DMS114 treated with DMSO at 0.1 percent for 48 hours (cell line): ENCODE results near the gene MOSPD3.

Source experiments
- DNase-seq: peaks from one replicate; lab custom pipeline; 2025; ENCODE audit not compliant: unreplicated experiment; lab: John Stamatoyannopoulos, UW

The MOSPD3 gene

DNA sequence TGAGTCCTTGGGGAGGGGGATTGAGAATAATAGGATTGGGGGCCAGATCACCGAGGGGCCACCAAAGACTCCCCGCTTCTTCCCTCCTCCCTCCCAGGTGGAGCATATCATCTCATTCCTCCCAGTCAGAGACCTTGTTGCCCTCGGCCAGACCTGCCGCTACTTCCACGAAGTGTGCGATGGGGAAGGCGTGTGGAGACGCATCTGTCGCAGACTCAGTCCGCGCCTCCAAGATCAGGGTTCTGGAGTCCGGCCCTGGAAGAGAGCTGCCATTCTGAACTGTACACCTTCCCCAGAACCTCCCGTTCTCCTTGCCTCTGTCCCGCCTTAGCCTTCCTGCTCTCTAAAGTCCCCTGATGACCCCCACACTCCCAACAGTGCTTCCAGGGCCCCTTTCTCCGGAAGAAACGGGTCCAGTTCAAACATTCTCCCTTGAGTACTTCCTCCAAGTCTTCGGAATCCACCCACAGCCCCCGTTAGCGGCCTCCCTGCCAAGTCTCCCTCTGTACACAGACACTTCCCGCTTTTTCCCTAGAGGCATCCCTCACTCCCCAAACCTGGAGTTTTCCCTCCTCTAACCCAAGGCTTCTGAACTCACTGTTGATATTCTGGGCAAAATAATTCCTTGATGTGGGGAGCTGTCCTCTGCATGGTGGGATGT, 22.1 kb upstream of the MOSPD3 start:
- DNase-seq, result no peak

DNA sequence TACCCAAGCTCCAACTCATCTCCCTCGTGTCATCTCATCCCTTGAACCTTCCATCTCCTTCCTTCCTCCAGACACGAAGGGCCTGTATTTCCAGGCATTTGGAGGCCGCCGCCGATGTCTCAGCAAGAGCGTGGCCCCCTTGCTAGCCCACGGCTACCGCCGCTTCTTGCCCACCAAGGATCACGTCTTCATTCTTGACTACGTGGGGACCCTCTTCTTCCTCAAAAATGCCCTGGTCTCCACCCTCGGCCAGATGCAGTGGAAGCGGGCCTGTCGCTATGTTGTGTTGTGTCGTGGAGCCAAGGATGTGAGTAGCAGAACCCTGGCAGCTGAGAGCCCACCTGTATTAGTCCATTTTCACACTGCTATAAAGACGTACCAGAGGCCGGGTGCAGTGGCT, 20.7 kb upstream of the MOSPD3 start:
- DNase-seq, result no peak

- DNase-seq, result no peak
Observed at GRCh38 chr7:100595188-100595587, 17.2 kb upstream of the MOSPD3 start.

- DNase-seq, result no peak
Observed at GRCh38 chr7:100598425-100598824, 13.9 kb upstream of the MOSPD3 start.

- DNase-seq, result no peak
Observed at GRCh38 chr7:100599911-100600729, 12.2 kb upstream of the MOSPD3 start.

GRCh38 chr7:100600730-100601038, 11.7 kb upstream of the MOSPD3 start:
- DNase-seq, result no peak

- DNase-seq, result peak; percentile 14
Observed at GRCh38 chr7:100602889-100603725, 9.2 kb upstream of the MOSPD3 start.

GRCh38 chr7:100603726-100604027, 8.7 kb upstream of the MOSPD3 start:
- no peak for DNase-seq

DNA sequence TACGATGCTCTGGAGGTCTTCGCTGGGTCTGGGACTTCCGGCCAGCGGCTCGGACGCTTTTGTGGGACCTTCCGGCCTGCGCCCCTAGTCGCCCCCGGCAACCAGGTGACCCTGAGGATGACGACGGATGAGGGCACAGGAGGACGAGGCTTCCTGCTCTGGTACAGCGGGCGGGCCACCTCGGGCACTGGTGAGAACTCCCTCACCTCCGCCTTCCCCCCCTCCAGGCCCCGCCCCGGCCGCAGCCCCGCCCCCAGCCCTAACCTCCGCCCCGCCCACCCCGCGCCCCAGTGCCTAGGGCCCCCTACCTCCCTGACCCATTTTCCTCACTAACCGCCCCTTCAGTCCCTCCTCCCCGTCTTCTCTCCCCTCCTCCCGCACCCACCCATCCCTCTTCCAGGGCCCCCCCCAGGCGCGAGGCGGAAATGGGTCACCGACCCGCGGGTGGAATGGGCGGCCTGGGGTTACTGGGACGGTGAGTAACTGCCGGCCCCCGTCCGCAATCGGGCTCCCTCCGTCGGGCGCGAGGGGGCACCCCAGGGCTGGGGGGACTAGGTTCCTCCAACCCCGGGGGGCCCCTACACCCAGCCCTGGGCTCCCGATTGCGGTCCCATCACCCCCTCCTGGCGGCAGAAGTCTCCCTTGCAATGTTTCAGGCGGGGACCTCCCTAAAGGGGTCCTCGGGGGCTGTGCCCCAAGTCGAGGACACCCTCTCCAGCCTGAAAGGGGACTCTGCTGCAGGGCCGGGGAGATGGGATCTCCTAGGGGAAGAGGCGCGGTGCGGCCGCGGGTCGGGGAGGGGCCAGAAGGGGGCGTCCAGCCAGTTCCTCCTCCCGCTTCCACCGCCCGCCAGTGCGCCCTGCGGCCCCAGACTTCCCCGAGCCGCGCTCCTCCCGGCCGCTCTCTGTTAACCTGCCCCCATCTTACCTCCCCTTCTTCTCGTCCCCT, 8.0 kb upstream of the MOSPD3 start:
- DNase-seq, result peak; percentile 43

- no peak for DNase-seq
Observed at GRCh38 chr7:100604976-100605911, 7.1 kb upstream of the MOSPD3 start.

GRCh38 chr7:100606313-100606712, 6.0 kb upstream of the MOSPD3 start:
- no peak for DNase-seq

DNA sequence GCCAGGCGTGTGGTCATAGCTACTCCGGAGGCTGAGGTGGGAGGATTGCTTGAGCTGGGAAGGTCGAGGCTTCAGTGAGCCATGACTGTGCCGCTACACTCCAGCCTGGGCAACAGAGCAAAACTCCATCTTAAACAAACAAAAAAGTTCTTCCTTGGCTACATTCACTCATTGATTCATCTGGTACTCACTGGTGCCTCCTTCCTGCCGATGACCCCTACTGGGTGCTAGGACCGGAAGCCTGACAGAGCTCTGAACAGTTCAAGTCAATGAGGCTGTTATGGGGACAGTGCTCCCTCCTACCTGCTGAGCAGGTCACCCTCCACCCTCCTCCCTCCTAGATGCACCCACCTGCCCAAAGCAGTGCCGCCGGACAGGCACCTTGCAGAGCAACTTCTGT, 5.2 kb upstream of the MOSPD3 start:
- DNase-seq, result no peak

DNA sequence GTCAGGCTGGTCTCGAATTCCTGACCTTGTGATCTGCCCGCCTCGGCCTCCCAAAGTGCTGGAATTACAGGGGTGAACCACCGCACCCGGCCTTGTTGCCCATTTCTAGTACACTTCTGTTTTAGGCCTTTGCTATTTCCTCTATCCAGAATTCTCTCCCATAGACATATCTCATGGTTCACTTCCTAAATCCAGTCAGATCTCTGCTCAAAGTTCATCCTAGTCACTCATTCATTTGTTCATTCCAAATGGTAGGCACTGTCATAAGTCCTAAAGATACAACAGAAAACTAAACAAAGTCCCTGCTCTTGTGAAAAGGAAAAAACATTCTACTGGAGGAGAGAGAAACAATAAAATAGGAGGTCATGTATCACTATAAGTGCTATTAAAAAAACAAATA, 2.4 kb upstream of the MOSPD3 start:
- DNase-seq, result no peak

DNA sequence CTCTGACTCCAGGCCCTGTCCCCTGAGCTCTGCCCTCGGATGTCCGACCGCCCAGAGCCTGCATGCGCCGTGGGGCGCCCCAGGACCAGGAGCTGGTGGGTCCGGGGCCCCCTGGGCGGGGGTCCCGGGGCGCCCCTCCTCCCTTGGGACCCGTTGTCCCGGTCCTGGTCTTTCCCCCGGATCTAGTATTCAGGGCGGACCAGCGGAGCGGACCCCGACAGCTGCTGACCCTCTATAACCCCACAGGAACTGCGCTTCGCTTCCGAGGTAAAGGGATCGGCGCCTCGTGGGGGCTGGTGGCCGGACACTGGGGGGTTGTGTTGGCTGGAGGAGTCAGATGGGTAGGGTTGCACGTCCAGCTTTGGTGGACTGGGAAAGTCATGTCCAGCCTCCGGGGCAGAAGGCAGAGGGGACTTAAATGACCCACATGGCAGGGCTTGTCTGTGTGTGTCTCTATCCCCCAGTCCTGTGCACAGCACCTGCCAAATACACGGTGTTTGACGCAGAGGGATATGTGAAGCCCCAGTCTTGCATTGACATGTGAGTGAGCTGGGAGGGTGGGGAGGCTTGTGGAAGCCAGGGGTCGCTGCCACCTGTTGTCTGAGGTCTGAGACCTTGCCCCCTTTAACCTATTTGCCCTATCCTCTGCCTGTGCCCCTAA, 520 bp downstream of the MOSPD3 start:
- DNase-seq, result no peak

GRCh38 chr7:100613412-100614175, 1.3 kb downstream of the MOSPD3 start:
- DNase-seq, result no peak

DNA sequence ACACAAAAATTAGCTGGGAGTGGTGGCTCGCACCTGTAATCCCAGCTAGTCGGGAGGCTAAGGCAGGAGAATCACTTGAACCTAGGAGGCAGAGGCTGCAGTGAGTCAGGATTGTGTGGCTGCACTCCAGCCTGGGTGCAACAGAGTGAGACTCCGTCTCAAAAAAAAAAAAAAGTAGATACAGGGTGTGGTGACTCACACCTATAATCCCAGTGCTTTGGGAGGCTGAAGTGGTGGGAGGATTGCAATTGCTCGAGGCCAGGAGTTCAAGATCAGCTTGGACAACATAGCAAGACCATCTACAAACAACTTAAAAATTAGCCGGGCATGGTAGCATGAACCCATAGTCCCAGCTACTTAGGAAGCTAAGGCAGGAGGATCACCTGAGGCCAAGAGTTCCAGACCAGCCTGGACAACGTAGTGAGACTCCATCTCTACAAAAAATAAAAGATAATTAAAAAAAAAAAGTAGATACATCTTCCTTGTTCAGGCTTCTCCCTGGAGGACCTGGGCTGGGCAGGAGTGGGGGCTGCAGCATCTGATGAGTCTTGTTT, 2.0 kb downstream of the MOSPD3 start:
- no peak for DNase-seq

DNA sequence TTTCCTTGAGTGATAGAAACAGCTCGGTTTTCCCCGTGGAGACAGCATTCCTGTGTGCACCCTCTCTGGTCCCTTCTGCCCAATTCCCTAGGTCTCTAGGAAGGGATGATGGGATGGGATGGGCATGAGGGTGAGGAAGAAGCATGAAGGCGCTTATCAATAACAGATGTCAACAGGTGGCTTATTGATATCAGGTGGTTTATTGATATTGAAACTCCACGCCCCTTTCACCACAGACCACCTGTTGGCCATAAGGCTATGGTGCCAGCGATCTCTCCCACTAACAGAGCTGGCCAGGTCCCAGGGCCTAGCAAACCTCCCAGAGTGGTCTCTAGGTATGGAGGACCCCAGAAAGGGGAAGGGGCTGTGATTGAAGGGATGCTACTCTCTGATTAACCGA, 7.9 kb downstream of the MOSPD3 start:
- DNase-seq, result no peak

DNA sequence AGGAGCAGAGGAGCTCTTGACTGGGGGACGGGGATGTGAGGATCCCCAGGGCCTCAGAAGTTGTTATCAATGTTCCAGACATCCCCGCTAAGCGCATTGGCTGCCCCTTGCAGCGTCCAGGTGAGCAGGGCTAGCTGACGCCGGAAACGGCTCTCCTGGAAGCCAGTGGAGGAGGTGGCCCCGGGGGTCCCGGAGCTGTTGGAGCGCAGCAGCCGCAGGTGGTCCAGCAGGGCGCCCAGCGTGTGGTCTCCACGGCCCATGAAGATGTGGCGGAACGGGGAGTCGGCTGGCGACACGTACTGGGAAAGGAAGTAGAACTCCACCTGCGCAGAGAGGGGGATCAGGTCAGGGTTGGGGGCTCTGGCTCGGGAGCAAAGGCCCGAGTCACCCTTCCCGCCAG, 8.5 kb downstream of the MOSPD3 start:
- no peak for DNase-seq
